BLaER1 treated with 17β-estradiol and CSF1 and Interleukin-3, amounts not matched to agents 10 nM and 100 nM (cell line): ENCODE results near the gene MPDU1.
"Not testable (repeated sequence)": the region's sequence is repeated elsewhere in the genome, so short reads cannot be mapped to it uniquely, and the experiment has no call there.

Experiments used
- H3K27ac ChIP-seq, 11 experiments: shearing (Covaris generic); formaldehyde crosslinking; 2 replicates each; pipeline ENCODE4 v1.8.1; 2022
- H3K27me3 ChIP-seq, 11 experiments: shearing (Covaris generic); formaldehyde crosslinking; 2 replicates each; pipeline ENCODE4 v1.8.1; 2022
- H3K36me3 ChIP-seq, 11 experiments: shearing (Covaris generic); formaldehyde crosslinking; 2 replicates each; pipeline ENCODE4 v1.8.1; 2022
- H3K4me1 ChIP-seq, 10 experiments: shearing (Covaris generic); formaldehyde crosslinking; 2 replicates each; pipeline ENCODE4 v1.8.1; 2022
- H3K4me2 ChIP-seq, 11 experiments: shearing (Covaris generic); formaldehyde crosslinking; 2 replicates each; pipeline ENCODE4 v1.8.1; 2022
- H3K4me3 ChIP-seq, 10 experiments: shearing (Covaris generic); formaldehyde crosslinking; 2 replicates each; pipeline ENCODE4 v1.8.1; 2022
- H3K9ac ChIP-seq, 11 experiments: shearing (Covaris generic); formaldehyde crosslinking; 2 replicates each; pipeline ENCODE4 v1.8.1; 2022
- H3K9me3 ChIP-seq, 11 experiments: shearing (Covaris generic); formaldehyde crosslinking; replicated peaks in 1 of 11; 2 replicates each; pipeline ENCODE4 v1.8.1; 2022
- H4K20me1 ChIP-seq, 11 experiments: shearing (Covaris generic); formaldehyde crosslinking; 2 replicates each; pipeline ENCODE4 v1.8.1; 2022
- Cebpa-rat ChIP-seq, 11 experiments: shearing (Covaris generic); IDR thresholded peaks; 2 replicates each; pipeline ENCODE4 v1.8.1; 2022

The MPDU1 gene

GRCh38 chr17:7611635-7612293, 28.1 kb downstream of the MPDU1 start:
- H3K36me3 ChIP-seq, result peaks cover 16 to 56% (median 41%) of the 10 kb centered on the region in 11 experiments
- H3K4me2 ChIP-seq, result peak overlapping the region; percentile 85 to 100 (median 95); a peak in 21 of 22 replicates
- peaks cover 13 to 72% (median 56%) of the 10 kb centered on the region in 11 experiments; a peak in 18 of 22 replicates for H4K20me1 ChIP-seq
- no peaks in the 10 kb centered on the region for H3K9me3 ChIP-seq
- H3K27ac ChIP-seq, result peak overlapping the region in 2 of 11 experiments; percentile 18 to 41; a peak in 2 of 22 replicates
- H3K9ac ChIP-seq, result peak overlapping the region in 4 of 11 experiments; percentile 1 to 51 (median 33); a peak in 4 of 22 replicates
- H3K4me1 ChIP-seq, result peaks cover 24 to 38% (median 33%) of the 10 kb centered on the region in 10 experiments
- no peak for TF ChIP-seq Cebpa-rat (IDR thresholded peaks at IDR 0.05)
- 0 out of 20 replicates have a peak overlapping the region, but pooled peaks of 1 of the 10 experiments have one; percentile 2 for H3K4me3 ChIP-seq
- no peaks in the 10 kb centered on the region for H3K27me3 ChIP-seq

GRCh38 chr17:7612294-7612640, 28.6 kb downstream of the MPDU1 start:
- peaks cover 15 to 51% (median 40%) of the 10 kb centered on the region in 11 experiments for H3K36me3 ChIP-seq
- peak overlapping the region in 3 of 11 experiments; percentile 1 to 51 (median 40); a peak in 2 of 22 replicates for H3K9ac ChIP-seq
- H3K27ac ChIP-seq, result peak overlapping the region in 1 of 11 experiments; percentile 41; a peak in 1 of 22 replicates
- H3K4me3 ChIP-seq, result no peak overlapping the region
- no peak for TF ChIP-seq Cebpa-rat (IDR thresholded peaks at IDR 0.05)
- peaks cover 24 to 38% (median 32%) of the 10 kb centered on the region in 10 experiments for H3K4me1 ChIP-seq
- H3K4me2 ChIP-seq, result peak overlapping the region; percentile 85 to 100 (median 95)
- H3K27me3 ChIP-seq, result no peaks in the 10 kb centered on the region
- peaks cover 13 to 67% (median 53%) of the 10 kb centered on the region in 11 experiments; a peak in 17 of 22 replicates for H4K20me1 ChIP-seq
- H3K9me3 ChIP-seq, result no peaks in the 10 kb centered on the region

DNA sequence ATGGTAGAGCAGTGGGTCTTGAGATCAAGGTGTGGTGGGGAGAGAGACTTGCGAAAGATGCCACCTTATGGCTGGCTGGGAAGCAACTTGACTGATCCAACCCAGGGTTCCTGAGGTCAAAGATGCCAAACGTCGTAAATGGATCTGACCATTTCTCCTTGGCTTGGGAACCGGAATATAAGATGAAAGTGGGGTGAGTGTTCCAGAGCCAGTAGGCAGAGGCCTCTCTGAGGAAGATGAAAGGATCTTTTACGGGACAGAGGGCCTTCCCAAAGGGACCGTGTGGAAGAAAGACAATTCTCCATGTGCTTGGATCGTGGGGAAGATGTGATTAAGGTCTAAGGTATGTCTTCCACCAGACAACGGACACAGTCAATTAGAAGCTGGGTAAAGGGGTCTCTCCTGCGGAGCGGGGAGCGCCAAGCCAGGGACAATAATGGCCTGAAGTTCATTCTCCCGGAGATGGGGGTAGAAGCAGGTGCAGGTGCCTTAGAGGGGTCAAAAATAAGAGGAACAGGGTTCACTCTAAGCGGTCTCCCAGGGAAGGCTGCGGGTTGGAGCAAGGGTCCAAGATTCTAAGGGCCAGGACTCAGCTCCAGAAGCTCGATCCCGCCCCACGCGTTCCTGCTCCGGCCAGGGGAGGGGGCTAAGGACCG, 30.2 kb downstream of the MPDU1 start:
- Histone ChIP-seq H3K27me3 (no peaks in the 10 kb centered on the region), H3K4me2 (peak overlapping the region; percentile 85 to 100 (median 95)), H4K20me1 (peaks cover 13 to 51% (median 46%) of the 10 kb centered on the region in 11 experiments; a peak in 17 of 22 replicates), H3K36me3 (peaks cover 15 to 35% (median 24%) of the 10 kb centered on the region in 11 experiments), H3K27ac (peak overlapping the region; percentile 78 to 93 (median 90)), H3K4me3 (peak overlapping the region; percentile 81 to 97 (median 88)), H3K9ac (peak overlapping the region; percentile 85 to 96 (median 93)), H3K9me3 (no peaks in the 10 kb centered on the region), H3K4me1 (peaks cover 24 to 38% (median 31%) of the 10 kb centered on the region in 10 experiments)
- no peak for TF ChIP-seq Cebpa-rat (IDR thresholded peaks at IDR 0.05)

DNA sequence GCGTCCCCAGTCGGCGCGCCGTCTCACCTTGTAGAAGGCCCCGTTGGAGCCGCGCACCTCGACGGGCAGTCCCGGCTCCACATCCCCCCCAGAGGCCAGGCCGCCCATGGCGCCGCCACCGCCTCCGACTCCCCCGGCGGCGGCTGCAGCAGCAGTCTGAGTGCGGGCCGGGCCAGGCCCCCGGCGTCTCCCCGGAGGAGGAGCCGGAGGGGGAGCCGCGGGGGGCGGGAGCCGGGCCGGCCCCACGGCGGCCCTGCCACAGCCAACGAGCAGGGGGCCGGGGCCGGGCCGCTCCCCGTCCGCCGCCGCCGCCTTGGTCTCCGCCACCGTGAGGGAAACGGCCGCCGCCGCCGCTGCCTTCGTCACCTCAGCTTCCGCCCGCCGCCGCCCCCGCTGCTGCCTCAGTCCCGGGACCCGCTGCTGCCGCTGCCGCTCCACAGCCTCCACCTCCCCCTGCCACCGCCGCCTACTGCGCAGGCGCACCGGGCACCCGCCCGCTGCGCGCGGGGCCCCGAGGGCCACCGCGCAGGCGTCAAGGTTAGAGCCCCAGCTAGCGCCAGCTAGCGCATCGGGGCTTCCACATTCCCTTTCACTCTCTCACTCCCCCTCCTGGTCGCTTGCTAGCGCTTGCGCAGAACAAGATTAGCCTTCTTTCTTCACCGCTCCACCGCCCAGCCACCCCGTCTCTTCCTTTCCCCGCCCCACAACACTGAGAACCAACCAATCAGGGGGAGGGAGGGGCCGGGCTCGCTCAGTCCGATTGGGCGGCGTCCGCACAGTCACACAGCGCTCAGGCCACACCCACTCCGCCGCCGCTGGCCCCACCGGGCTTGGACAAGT, 31.0 kb downstream of the MPDU1 start, which contains the start of gene FXR2:
Gene FXR2 (minus strand): TSS at position 473 of the 840 bp plus-strand sequence. CDS start 365 bp downstream, at position 108.
- Histone ChIP-seq H4K20me1 (peaks cover 13 to 44% (median 39%) of the 10 kb centered on the region in 11 experiments; a peak in 16 of 22 replicates), H3K4me2 (peak within 1 kb of the TSS; percentile 85 to 100 (median 95)), H3K4me3 (peak within 1 kb of the TSS; percentile 81 to 97 (median 88)), H3K9ac (peak within 1 kb of the TSS; percentile 85 to 96 (median 93)), H3K4me1 (peaks cover 24 to 38% (median 31%) of the 10 kb centered on the region in 10 experiments), H3K9me3 (no peaks in the 10 kb centered on the region), H3K27me3 (no peaks in the 10 kb centered on the region), H3K36me3 (peaks cover 15 to 27% (median 21%) of the 10 kb centered on the region in 11 experiments), H3K27ac (peak within 1 kb of the TSS; percentile 78 to 93 (median 90))
- TF ChIP-seq Cebpa-rat (IDR thresholded peaks at IDR 0.05), result no peak

DNA sequence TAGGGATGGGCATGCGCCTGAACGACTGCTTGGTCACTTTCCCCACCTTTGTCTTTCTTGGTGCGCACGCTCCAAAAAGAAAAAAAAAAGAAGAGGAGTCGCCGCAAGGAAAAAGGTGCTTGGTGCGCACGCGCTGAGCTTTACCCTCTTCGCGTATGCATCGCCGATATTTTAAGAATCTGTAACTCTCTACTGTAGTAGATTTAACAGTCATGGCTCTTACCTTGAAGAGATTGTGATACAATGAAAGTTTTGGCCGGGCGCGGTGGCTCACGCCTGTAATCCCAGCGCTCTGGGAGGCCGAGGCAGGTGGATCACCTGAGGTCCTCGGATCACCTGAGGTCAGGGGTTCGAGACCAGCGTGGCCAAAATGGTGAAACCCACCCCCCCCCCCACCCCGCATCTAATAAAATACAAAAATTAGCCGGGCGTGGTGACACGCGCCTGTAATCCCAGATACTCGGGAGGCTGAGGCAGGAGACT, 31.7 kb downstream of the MPDU1 start:
- Histone ChIP-seq H3K4me2 (peak overlapping the region; percentile 39 to 75 (median 65); a peak in 20 of 22 replicates), H3K27ac (peak overlapping the region in 10 of 11 experiments; percentile 30 to 78 (median 67); a peak in 17 of 22 replicates), H3K9me3 (no peaks in the 10 kb centered on the region), H3K4me3 (peak overlapping the region; percentile 47 to 95 (median 62)), H3K27me3 (no peaks in the 10 kb centered on the region), H3K36me3 (peaks cover 12 to 21% (median 19%) of the 10 kb centered on the region in 11 experiments; a peak in 21 of 22 replicates), H4K20me1 (peaks cover 10 to 40% (median 35%) of the 10 kb centered on the region in 11 experiments; a peak in 16 of 22 replicates), H3K4me1 (peaks cover 24 to 38% (median 31%) of the 10 kb centered on the region in 10 experiments), H3K9ac (peak overlapping the region; percentile 61 to 81 (median 73); a peak in 21 of 22 replicates)
- no peak for TF ChIP-seq Cebpa-rat (IDR thresholded peaks at IDR 0.05)

GRCh38 chr17:7618608-7619007, 35.0 kb downstream of the MPDU1 start:
- H3K4me2 ChIP-seq, result no peak overlapping the region
- H3K27ac ChIP-seq, result no peak overlapping the region
- H4K20me1 ChIP-seq, result peaks cover 0 to 7% (median 4%) of the 10 kb centered on the region in 11 experiments; a peak in 12 of 22 replicates
- H3K4me1 ChIP-seq, result peaks cover 3 to 10% (median 5%) of the 10 kb centered on the region in 10 experiments
- no peaks in the 10 kb centered on the region for H3K36me3 ChIP-seq
- no peaks in the 10 kb centered on the region for H3K9me3 ChIP-seq
- no peak overlapping the region for H3K9ac ChIP-seq
- no peak for TF ChIP-seq Cebpa-rat (IDR thresholded peaks at IDR 0.05)
- no peak overlapping the region for H3K4me3 ChIP-seq
- no peaks in the 10 kb centered on the region for H3K27me3 ChIP-seq

GRCh38 chr17:7620835-7621234, 37.2 kb downstream of the MPDU1 start:
- peaks cover 0 to 2% (median under 1%) of the 10 kb centered on the region in 10 experiments; a peak in 2 of 20 replicates for H3K4me1 ChIP-seq
- H4K20me1 ChIP-seq, result no peaks in the 10 kb centered on the region; a peak in 2 of 22 replicates
- H3K9ac ChIP-seq, result no peak overlapping the region
- no peaks in the 10 kb centered on the region for H3K9me3 ChIP-seq
- H3K36me3 ChIP-seq, result peaks cover 0 to 9% (median 3%) of the 10 kb centered on the region in 11 experiments; a peak in 10 of 22 replicates
- no peak overlapping the region for H3K4me2 ChIP-seq
- no peak overlapping the region for H3K4me3 ChIP-seq
- H3K27me3 ChIP-seq, result no peaks in the 10 kb centered on the region
- TF ChIP-seq Cebpa-rat (IDR thresholded peaks at IDR 0.05), result no peak
- no peak overlapping the region for H3K27ac ChIP-seq

DNA sequence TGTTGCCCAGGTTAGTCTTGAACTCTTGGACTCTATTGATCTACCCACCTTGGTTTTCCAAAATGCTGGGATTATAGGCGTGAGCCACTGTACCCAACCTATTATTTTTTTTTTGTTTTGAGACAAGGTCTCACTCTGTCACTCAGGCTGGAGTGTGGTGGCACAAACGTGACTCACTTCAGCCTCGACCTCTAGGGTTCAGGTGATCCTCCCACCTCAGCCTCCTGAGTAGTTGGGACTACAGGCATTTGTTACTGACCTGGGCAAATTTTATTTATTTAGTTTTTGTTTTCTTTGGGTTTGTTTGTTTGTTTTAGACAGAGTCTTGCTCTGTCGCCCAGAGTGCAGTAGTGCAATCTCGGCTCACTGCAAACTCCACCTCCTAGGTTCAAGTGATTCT, 40.0 kb downstream of the MPDU1 start:
- no peaks in the 10 kb centered on the region for H3K9me3 ChIP-seq
- peaks cover 9 to 18% (median 16%) of the 10 kb centered on the region in 10 experiments for H3K4me1 ChIP-seq
- no peak overlapping the region for H3K27ac ChIP-seq
- TF ChIP-seq Cebpa-rat (IDR thresholded peaks at IDR 0.05), result no peak
- peaks cover 0 to 9% (median 0%) of the 10 kb centered on the region in 11 experiments; a peak in 7 of 22 replicates for H4K20me1 ChIP-seq
- no peak overlapping the region for H3K9ac ChIP-seq
- H3K27me3 ChIP-seq, result no peaks in the 10 kb centered on the region
- H3K4me2 ChIP-seq, result no peak overlapping the region
- H3K36me3 ChIP-seq, result peaks cover 0 to 16% (median 8%) of the 10 kb centered on the region in 11 experiments; a peak in 10 of 22 replicates
- no peak overlapping the region for H3K4me3 ChIP-seq

DNA sequence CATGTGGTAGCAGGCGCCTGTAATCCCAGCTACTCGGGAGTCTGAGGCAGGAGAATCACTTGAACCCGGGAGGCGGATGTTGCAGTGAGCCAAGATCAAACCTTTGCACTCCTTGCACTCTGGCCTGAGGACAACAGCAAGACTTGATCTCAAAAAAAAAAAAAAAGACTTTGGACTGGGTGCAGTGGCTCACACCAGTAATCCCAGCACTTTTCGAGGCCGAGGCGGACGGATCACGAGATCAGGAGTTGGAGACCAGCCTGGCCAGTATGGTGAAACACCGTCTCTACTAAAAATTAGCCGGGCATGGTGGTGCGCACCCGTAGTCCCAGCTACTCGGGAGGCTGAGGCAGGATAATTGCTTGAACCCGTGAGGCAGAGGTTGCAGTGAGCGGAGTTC, 42.1 kb downstream of the MPDU1 start:
- H3K27ac ChIP-seq, H3K9me3 ChIP-seq, H4K20me1 ChIP-seq, H3K4me3 ChIP-seq, H3K9ac ChIP-seq, H3K27me3 ChIP-seq: not testable (repeated sequence)
- Histone ChIP-seq H3K4me2 (peak overlapping the region in 3 of 11 experiments; percentile 97 to 100 (median 97); a peak in 4 of 22 replicates), H3K4me1 (peaks cover 9 to 18% (median 16%) of the 10 kb centered on the region in 10 experiments), H3K36me3 (peaks cover 0 to 16% (median 8%) of the 10 kb centered on the region in 11 experiments; a peak in 10 of 22 replicates)
